AG10803 (cell line): Measurements from ENCODE around the gene EAPP.
"Not testable (repeated sequence)": the region's sequence is repeated elsewhere in the genome, so short reads cannot be mapped to it uniquely, and the experiment has no call there.

Experiments
- DNase-seq: peaks from one replicate; pipeline ENCODE4 v3.0.0; 2010; ENCODE audit warnings: low read depth
- H3K4me3 ChIP-seq: 2 replicates; pipeline ENCODE4 v1.5.1; 2011; ENCODE audit warnings: mild to moderate bottlenecking, low read length, control low read depth
- CTCF ChIP-seq: conservative IDR thresholded peaks from 2 replicates; pipeline ENCODE4 v1.5.1; 2011; ENCODE audit warnings: mild to moderate bottlenecking, low read length, control low read depth, inconsistent platforms

The EAPP gene

DNA sequence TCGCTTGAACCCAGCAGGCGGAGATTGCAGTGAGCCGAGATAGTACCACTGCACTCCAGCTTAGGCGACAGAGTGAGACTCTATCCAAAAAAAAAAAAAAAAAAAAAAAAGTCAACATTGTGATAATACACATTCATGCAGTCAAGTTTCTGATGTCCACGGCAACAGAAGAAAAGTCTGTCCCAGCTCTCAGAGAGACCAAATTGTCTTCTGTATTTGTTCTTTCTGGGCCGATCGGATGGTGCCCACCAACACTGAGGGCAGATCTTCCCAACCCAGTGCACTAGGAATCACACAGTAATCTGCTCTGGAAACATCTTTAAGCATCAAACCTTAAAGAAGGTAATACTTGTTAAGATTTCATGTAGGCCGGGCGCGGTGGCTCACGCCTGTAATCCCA lies 31.6 kb downstream of the EAPP start:
- TF ChIP-seq CTCF, result no peak
- H3K4me3 ChIP-seq, result no peak overlapping the region
- DNase-seq, result no peak

- no peak for TF ChIP-seq CTCF
- no peak overlapping the region for H3K4me3 ChIP-seq
- no peak for DNase-seq
Observed at GRCh38 chr14:34507459-34507858, 32.0 kb downstream of the EAPP start.

GRCh38 chr14:34505124-34505491 lies 34.4 kb downstream of the EAPP start:
- not testable (repeated sequence) for H3K4me3 ChIP-seq

GRCh38 chr14:34504027-34504426 lies 35.5 kb downstream of the EAPP start:
- not testable (repeated sequence) for H3K4me3 ChIP-seq, DNase-seq

More at GRCh38 chr14:34505124-34505491, 34.4 kb downstream of the EAPP start:
- not testable (repeated sequence) for DNase-seq

- H3K4me3 ChIP-seq, result no peak overlapping the region
- no peak for TF ChIP-seq CTCF
- DNase-seq, result peak; percentile 38
Observed at GRCh38 chr14:34502545-34503225, 36.8 kb downstream of the EAPP start.

GRCh38 chr14:34502001-34502400 lies 37.5 kb downstream of the EAPP start:
- no peak for DNase-seq
- no peak overlapping the region for H3K4me3 ChIP-seq
- no peak for TF ChIP-seq CTCF

DNA sequence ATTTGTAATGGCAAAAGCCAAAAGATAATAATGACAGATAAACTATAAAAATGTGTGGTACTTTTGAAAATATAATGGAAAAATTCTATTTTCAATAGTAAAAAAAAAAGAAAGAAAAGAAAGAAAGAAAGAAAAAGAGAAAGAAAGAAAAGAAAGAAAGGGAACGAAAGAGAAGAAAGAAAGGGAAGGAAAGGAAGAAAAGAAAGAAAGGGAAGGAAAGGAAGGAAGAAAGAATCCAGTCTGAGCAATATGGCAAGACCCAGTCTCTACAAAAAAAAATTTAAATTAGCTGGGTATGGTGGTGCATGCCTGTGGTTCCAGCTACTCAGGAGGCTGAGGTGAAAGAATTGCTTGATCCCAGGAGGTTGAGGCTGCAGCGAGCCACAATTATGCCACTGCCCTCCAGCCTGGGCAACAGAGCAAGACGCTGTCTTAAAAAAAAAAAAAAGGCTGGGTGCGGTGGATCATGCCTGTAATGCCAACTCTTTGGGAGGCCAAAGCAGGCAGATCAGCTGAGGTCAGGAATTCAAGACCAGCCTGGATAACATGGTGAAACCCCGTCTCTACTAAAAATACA lies 38.4 kb downstream of the EAPP start:
- no peak overlapping the region for H3K4me3 ChIP-seq
- DNase-seq, result no peak
- no peak for TF ChIP-seq CTCF

GRCh38 chr14:34498684-34499412 lies 40.7 kb downstream of the EAPP start:
- peak; percentile 30 for TF ChIP-seq CTCF
- no peak for DNase-seq
- H3K4me3 ChIP-seq, result no peak overlapping the region
